ENCODE data around the gene MAN2A2. TPM values are rescaled to one million over a fixed set of nuclear protein-coding genes. Genes with fewer than 3 reads are reported as not detected.

Gene MAN2A2
- total and polyA plus RNA-seq, 9 of the 15 experiments (the other 6 are each of a cell fraction or from before 2014, with no cell fraction given) = 7.3 to 151 (median 43.4) TPM

- TF ChIP-seq ZNF398 (CRISPR knock-in tag; IDR thresholded peaks at IDR 0.05) = no peak
- TF ChIP-seq ZBTB40 (IDR thresholded peaks at IDR 0.05) = 0 out of 2 replicates have a peak, but pooled peaks have one; percentile 13
- TF ChIP-seq ZBTB40 (CRISPR knock-in tag; IDR thresholded peaks at IDR 0.05) = no peak
- TF ChIP-seq OTX1 (CRISPR knock-in tag; IDR thresholded peaks at IDR 0.05) = no peak
- TF ChIP-seq ZNF316 (IDR thresholded peaks at IDR 0.05) = no peak
- TF ChIP-seq ESRRB (CRISPR knock-in tag; IDR thresholded peaks at IDR 0.05; ENCODE audit: borderline replicate concordance) = no peak
- peak; percentile 52 for TF ChIP-seq SMC3 (conservative IDR thresholded peaks at IDR 0.05; ENCODE audit: insufficient read depth, low read depth, low read length)
- TF ChIP-seq SIN3A (IDR thresholded peaks at IDR 0.05; ENCODE audit: borderline replicate concordance in 2 of 2, control insufficient read depth in 1 of 2, low read depth in 2 of 2, low read length in 2 of 2) = no peak
- no peak for TF ChIP-seq MCM7 (IDR thresholded peaks at IDR 0.05)
- TF ChIP-seq ZNF512 (tag; IDR thresholded peaks at IDR 0.05) = no peak
- no peak for TF ChIP-seq AFF4 (CRISPR knock-in tag; IDR thresholded peaks at IDR 0.05)
Measured at GRCh38 chr15:90895571-90896117, 7.5 kb upstream of the MAN2A2 start (continued).
